Stimulated activated CD4-positive, alpha-beta T cell treated with anti-CD3 and anti-CD28 coated beads, TNF-alpha, amount 100 ng/mL, for 1 hour (primary cell): ENCODE measurements around the gene WWOX.
A peak's percentile ranks its signal among the peaks of the same experiment; 100 is the strongest.
"Not testable (repeated sequence)": the region's sequence is repeated elsewhere in the genome, so short reads cannot be mapped to it uniquely, and the experiment has no call there.

Source experiments
- DNase-seq, 3 donors: peaks; one replicate each; pipeline ENCODE4 v3.0.0-alpha.2; 2020; ENCODE audit warnings: low read depth in 3 of 3, low spot score in 1 of 3

Gene WWOX

DNA sequence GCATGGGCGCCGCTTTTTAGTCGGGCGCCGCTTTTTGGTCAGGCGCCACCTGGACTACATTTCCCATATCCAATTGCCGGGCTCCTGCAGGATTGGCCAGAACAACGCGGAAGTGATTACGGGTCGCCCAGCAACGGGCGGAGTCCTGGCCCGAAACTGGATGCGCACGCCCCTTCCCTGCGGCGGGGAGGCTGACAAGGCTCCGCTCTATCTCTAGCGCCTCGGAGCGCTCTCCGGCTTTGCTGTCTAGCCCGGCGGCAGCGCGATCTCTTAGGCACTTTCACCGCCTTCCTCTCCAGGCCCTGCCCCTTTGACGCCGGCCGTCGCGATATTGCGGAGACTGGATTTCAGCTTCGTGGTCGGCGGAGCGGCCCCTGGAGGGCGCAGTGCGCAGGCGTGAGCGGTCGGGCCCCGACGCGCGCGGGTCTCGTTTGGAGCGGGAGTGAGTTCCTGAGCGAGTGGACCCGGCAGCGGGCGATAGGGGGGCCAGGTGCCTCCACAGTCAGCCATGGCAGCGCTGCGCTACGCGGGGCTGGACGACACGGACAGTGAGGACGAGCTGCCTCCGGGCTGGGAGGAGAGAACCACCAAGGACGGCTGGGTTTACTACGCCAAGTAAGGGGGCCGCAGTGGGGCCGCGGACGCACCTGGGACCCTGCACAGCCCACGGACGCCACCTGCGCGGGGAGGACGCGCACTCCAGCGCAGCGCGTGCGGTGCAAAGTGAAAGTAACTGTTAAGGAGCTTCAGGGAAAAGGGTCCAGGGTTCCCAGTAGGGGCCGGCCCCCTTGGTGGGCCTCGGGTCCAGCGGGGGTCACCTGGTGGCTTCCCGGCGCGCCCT, at the start of gene WWOX:
WWOX (plus strand) TSS at position 384 of the 841 bp plus-strand sequence.
- peak; percentile 88 to 90 (median 89) for DNase-seq

DNA sequence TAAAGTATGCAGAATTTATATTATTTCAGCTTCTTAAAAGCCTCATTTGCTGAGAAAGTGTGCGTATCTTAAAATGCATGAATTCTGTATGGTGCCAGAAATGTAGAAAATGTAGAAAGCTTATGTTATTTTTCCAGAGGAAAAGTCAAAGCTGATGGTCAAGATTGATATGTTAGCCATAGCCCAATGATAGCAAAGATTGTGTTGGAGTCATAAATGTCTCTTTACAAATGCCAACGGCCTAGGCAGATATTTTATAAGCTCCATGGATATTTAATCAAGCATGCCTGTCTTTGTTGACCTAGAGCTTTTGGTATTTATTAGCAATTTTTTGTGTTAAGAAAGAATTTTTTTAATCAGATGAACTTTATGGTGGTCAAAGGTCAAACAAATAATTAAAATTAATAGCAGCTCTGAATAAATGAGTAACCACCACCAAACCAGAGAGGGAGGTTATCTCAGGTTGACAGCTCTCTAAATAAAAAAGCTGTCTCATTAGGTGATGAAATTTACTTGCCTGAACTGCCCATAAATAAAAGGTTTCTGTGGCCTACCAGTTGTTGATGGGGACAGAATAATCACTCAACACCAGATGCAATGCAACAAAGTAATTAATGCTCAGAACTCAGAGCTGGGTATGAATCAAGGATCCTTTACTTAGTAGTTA, 48.6 kb upstream of the WWOX start:
- no peak for DNase-seq

DNA sequence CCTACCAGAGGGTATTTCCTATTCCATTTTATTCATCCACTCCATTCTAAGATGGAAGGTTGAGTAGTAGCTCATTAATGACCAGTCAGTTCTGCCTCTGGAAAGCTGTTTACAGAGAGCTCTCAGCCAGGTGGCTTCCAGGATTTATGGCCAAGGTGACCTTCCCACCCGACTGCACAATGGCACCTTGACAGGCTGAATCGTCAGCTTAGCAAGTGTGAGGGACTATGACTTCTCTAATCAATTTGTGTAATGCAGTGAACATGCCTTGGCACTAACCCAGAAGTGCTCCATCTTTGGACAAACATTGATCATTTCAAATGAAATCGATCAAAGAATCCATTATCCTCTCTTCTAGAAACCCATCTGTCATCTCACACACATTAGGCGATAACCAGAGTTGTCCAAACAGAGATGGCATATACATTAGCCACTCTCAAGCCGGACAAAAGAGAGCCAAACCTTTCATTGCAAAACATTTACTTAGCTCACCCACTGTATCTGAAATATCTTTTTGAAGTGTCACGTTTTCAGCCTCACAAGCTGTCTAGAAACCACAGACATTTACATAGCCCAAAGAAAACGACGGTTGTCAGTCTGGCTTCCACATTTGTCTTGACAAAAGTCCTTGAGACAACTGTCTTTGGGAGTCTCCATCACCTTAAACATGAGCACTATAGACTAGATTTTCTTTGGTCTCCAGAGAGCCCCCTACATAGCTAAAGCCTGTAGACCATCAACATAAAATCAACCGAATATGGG, 41.5 kb upstream of the WWOX start:
- DNase-seq = no peak

DNA sequence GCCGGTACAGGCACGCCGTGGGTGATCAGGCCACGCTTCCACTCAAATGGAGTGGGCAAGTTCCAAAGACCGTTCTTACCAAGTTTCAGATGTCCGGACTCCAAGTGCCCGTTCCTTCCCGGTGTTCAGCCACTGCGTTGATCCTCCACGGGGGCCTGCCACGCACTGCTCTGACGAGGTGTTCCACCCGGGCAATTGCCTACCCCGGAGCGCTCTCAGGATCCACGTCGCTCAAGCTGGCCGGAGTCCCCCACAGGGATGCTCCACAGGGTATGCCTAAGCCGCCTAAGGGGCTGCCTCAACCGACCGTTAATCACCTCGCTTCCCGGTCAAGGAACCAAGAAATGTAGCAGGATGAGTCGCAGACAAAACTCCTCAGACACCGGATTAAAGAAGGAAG, 39.6 kb upstream of the WWOX start:
- not testable (repeated sequence) for DNase-seq

DNA sequence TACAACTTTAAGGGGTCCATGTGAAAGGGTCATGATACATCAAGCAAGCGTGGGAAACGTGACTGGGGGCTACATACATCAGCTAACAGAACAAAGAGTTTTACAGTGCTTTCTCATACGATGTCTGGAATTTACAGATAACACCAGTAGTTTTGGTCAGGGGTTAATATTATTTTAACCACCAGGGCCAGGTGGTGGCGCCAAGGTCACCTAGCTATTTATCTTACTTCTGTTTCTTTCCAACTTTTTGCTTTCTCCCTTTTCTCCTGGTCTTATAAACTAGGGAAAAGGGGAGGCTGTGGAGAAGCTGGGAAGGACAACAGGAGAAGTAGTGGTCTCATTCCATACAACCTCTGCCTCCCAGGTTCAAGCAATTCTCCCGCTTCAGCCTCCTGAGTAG, 39.2 kb upstream of the WWOX start:
- no peak for DNase-seq

DNA sequence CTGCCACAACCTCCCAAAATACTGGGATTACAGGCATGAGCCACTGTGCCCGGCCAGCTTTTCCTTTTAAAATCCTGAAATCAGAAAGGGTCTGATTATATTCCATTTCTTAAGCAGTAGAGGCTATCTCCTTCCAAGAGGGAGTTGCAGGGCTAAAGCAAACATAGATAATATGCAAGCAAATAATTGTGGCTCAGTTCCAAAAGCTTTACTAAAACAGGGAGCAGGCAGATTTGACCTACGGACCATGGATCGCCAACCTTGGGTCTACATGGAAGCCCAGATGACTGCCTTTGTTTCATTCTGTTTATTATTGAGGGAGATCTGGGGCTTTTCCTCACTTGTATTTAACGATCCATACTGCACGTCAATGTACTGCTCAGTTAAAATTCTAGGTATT, 38.6 kb upstream of the WWOX start:
- no peak for DNase-seq

DNA sequence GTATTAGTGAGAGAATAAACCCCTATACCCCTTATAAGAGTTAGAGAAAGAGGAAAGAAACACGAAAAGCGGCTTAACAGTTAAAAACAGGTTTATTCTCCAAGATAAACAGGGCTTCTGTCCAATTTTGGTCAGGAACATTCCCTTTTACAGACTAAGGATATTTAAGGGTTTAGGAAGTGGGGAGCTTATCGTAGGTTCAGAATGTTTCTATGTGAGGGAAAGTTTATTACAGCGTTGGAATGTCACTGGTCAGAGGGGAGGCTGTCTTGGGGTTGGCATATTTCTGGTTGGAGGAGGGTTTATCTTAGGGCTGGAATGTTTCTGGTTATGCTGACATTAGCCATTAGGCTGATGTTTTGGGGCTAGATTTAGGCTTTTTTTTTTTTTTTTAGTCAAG, 34.1 kb upstream of the WWOX start:
- no peak for DNase-seq

DNA sequence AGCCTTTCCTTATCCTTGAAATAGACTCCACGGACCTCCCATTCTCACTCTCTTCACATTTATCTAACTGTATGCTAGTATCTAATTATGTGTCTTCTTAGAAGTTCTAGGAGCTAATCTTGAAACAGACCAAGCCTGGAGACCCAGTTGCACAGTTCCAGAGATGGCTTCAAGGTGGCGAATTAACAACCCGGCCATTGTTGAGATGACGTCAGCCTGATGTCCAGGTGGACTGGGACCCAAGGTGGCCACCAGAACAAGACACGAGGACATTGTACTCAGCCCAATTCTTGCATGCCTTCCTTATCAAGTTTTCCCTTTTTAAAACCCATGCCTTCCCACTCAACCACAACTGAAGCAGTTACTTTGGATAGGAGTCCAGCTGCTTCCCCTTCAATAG, 29.5 kb upstream of the WWOX start:
- no peak for DNase-seq

DNA sequence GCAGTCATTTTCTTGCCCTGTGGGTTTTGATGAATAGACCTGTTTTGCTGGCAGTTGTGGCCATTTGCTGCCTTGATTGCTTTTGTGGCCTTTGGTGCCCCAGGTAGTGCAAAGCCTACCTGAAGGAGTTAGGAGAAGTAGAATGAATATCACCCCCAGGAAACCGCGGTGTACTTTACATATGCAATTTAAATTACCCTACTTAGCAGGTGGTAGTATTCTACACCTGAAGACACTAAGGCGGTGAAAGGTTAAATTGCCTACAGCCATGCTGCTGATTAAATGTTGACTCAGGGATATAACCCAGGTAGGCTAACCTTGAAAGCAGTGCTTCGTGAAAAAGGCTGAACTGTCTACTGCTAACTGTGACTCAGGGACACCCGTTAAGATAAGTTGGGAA, 27.2 kb upstream of the WWOX start:
- DNase-seq = no peak

DNA sequence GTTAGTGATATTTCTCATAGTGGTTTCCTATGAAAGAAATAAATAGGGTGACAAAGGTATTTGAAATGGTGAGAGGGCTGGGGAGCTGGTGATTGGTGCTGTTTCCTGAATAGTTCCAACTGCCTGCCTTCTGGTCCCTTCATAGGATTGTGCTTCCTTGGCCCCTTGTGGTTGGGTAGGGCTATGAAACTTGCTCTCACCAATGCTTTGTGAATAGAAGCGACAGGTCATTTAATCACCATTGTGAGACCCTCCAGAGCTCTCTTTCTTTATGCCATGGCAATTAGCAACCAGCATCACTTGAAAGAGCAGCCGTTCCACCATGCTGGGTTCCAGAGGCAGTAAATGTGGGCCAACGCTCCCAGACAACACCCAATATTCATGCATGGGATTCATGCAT, 23.7 kb upstream of the WWOX start:
- no peak for DNase-seq

DNA sequence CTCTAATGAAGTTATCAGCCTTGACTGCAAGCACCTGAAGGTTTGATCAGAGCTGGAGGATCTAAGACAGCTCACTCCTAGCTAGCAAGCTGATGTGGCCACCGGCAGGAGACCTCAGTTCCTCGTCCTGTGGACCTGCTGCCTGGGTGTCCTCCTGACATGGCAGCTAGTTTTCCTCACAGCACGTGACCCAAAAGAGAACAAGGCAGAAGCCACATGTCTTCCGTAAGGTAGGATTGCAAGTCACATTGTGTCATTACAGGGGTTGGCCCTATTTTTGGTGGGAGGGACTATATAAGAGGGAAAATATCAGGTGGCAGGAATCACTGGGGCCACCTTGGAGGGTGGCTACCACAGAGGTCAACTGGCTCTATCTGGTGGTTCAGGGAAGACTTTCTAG, 18.1 kb upstream of the WWOX start:
- no peak for DNase-seq

DNA sequence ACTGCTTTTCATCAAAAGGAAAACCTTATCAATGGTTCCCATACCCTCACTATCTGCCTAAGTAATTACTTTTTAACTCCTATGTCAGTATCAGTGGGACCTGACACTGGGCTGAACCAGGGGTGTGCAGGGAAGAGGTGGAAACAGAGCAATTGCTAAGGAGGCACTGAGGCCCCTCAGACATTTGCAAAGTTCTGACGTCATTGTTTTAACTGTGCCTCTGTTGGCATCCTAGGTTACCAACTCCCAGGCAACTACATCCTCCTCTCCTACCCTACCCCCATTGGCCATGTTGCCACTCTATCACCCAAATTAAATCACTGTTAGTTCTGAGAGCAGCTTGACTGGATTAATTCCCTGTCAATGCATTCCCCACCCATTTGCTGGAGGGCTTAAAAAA, 8.0 kb upstream of the WWOX start:
- no peak for DNase-seq

DNA sequence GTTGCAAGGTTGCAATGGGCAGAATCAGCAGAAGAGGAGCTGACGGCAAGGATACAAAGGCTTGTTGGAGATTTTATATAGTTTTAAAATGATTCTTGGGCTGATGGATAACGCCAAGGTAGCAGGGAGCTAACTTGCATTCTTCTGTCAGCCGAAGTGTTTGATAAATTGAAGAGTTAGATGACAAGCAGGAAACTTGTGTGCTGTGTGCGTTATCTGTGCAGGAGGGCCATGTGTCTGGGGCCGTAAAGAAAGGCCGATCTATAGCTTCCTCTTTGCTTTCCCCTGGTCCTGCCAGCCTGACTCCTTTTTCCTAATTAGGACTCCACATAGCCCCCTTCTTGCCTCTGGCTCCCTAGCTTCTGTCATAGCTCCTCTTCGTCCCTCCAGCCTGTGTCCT, 6.7 kb upstream of the WWOX start:
- DNase-seq = no peak

DNA sequence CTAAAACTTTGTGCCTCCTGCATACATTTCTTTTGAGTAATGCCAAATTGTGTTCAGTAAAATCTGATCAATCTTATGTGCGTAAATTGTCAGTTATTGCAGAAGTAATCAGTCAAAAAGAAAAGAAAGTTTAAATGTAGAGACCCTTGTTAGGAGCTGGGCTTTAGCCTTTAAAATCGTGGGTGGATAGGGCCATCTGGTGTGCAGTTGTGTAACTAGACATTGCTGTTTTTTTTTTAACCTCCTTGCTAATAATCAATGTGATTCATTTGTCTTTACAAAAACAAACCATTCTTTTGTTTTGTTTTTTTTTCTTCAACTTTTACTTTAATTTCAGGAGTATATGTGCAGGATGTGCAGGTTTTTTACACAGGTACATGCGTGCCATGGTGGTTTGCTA, 5.3 kb upstream of the WWOX start:
- no peak for DNase-seq

DNA sequence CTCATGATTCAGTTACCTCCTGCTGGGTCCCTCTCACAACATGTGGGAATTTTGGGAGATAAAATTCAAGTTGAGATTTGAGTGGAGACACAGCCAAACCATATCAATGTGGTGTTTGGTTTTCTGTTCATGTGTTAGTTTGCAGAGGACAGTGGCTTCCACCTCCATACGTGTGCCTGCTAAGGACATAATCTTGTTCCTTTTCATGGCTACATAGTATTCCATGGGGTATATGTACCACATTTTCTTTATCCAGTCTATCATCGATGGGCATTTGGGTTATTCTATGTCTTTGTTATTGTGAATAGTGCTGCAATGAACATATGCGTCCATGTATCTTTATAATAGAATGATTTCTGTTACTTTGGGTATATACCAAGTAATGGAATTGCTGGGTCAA, 4.5 kb upstream of the WWOX start:
- no peak for DNase-seq

DNA sequence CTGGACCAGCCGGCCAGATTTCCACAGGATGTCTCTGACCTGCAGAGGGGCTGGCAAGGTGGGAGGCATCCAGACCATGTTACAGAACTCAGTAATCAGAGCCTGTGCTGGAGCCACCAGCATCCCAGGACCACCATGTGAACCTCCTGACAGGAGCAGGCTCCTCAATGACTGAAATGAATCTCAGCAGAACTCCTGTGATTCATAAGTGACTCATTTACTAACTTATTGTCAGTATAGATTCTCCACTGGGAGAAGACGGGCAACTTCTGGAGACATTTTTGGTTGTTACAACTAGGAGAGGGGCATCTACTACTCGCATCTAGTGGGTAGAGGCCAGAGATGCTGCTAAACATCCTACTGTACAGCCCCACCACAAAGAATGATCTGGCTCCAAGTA, 3.1 kb upstream of the WWOX start:
- DNase-seq = no peak

DNA sequence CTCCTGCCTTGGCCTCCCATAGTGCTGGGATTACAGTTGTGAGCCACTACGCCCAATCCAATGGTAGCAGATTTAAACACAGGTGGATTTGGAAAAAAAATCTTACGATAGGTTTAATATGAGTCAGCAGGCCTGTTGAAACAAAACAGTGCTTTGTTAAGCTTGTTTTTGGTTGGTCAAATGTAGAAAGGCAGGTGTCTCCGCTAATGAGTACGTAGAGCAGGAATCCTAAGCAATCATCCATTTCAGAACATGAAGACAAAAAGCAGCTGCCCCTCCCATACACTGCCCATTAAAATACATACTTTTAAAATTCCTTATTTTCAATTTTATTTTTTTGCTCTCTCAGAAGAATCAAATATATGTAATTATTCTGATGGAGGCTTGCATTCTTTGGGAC, 1.9 kb upstream of the WWOX start:
- DNase-seq = no peak

DNA sequence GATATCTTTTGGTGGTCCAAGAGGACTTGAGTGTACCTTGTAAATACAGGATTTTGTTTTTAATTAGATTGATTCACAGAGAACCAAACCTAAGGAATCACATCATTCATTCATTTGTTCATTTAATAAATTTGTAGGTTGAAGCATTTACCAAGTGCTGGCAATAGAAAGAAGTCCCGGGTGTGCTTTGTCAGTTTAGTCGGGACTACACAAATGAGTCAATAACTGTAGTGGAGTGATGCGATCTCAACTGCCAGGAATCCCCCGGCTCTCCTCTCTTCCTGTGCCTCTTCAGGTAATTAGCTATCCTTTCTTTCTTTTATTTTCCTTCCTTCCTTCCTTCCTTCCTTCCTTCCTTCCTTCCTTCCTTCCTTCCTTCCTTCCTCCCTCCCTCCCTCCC, 1.4 kb upstream of the WWOX start:
- no peak for DNase-seq

DNA sequence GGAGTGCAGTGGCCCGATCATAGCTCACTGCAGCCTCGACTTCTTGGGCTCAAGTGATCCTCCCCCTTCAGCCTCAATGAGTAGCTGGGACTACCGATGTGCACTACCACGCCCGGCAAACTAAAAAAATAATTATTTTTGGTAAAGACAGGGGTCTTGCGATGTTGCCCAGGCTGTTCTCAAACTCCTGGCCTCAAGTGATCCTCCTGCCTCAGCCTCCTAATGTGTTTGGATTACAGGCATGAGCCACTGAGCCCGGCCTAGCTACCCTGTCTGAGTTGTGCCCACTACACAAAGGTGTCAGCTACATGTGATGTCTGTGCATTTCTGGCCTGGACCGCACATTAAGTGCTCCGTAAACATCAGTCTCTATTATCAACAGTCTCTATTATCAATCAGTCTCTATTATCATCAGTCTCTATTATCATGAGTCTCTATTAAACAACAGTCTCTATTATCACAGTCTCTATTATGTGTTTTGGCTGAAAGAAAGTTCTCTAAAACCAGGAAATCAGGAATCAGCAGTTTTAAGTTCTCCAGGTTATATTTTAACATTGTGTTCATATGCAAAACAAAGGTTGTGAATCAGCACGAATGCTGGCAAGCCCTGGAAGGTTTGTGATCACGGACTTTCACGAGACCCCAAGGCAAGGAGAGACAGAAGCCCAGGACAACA, 721 bp upstream of the WWOX start:
- no peak for DNase-seq

DNA sequence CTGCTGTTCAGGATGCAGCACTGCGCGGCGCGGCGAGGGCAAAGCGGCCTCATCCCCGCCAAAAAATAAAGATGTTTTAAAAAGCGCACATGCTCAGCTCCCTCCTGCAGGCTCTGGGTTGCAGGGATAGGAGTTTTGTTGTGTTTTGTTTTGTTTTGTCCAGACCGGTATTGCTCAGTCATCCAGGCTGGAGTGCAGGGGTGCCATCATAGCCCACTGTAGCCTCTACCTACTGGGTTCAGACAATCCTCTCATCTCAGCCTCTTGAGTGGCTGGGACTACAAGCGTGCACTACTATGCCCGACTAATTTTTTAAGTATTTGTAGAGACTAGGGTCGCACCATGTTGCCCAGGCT, 636 bp downstream of the WWOX start:
- DNase-seq = no peak

DNA sequence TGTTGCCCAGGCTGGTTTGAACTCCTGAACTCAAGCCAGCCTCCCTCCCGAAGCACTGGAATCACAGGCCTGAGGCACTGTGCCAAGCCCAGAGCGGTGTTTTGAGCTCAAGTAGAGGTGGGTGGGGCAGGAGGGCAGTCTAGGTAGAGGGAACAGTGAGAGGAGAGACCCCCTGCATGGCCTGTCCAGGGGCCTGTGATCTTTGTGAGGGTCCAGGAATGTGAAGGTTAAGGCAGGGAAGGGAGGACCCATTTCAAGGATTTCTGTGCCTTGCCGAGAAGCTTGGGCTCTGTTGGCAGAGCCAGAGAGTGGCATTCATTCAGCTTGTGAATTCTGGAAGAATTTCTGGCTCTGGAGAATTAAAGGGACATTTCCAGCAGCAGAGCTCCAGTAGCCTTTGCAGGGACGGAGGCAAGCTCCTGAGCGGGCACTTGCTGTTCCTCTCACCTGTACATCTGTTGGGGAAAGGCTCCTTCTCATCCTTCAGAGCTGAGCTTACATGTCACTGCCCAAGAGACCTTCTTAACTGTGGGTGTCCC, 2.7 kb downstream of the WWOX start:
- no peak for DNase-seq
